ENCODE data around the gene PDE4B.
"Not testable (repeated sequence)": the region's sequence is repeated elsewhere in the genome, so short reads cannot be mapped to it uniquely, and the experiment has no call there.

Gene PDE4B

DNA sequence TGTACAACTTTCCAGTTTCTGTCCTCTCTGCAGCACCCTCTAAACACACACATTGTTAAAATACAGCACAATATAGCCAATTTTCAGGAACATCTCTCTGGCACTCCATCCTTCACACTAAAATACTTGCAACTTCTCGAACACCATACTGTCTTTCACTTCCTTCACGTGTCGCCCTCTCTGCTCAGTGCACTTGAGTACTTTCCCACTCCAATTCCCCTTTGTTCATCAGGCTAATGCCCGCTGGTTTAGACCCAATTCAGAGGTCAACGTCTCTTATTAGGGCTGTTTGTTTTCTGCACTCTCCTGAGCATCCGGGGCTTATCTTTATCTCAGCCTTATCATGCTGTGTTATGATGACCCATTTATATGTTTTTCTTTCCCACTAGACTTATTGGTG, 503.1 kb downstream of the PDE4B start:
- in situ Hi-C loops (cut with HindIII; ENCODE audit: low sequenced_read_pairs), result no loop called here

DNA sequence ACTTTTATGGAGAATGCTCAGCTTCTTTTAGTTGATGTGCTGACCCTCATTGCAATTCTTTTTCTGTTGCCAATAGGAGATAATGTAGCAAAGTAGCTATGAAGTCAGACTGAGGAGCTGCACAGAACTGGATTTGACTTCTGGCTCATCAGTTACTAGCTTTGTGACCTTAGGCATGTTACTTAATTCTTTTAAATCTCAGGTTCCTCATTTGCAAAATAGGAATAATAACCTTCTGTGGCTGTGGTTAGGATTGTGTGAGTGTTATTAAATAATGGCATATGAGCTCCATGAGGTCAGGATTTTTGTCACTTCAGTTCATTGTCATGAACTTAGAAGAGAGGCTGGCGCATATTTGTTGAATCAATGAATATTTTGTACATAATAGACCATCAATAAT, 503.7 kb downstream of the PDE4B start:
- in situ Hi-C loops (cut with HindIII; ENCODE audit: low sequenced_read_pairs), result no loop called here

DNA sequence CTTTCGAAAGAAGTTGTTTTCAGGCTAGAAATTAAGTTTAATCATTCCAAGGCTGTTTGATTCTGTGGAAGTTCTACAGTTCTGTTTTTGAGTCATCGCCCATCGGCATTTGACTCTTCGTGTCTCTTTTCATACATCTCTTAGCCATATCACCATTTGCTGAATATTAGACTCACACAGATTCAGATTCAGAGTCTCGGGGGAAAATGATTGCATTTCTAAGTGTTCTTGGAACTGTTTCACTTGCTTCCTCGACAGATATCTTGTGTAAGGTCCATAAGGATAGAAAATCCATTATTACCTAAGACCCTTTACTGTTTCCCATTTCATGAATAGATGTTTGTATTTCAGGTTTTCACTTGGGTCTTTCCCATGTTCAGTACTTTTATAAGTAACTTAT, 504.3 kb downstream of the PDE4B start:
- in situ Hi-C loops (cut with HindIII; ENCODE audit: low sequenced_read_pairs), result no loop called here

DNA sequence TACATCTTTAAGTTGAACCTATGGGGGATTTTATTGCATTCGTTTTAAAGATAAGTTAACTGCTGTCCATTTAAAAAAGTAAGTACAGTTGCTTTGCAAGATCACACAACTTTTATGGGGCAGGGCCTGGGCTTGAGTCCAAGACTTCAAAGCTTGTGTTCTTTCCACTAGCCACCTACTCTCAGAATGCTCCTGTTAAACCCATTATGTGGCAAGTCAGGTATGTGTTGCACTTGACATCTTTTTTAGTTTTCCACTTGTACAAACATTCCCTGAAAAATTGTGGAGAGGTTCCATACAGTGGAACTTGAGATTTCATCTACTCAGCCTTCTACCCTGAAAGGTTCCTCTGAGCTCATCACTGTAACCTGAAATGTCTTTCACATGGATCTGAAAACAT, 505.8 kb downstream of the PDE4B start:
- in situ Hi-C loops (cut with HindIII; ENCODE audit: low sequenced_read_pairs), result no loop called here

DNA sequence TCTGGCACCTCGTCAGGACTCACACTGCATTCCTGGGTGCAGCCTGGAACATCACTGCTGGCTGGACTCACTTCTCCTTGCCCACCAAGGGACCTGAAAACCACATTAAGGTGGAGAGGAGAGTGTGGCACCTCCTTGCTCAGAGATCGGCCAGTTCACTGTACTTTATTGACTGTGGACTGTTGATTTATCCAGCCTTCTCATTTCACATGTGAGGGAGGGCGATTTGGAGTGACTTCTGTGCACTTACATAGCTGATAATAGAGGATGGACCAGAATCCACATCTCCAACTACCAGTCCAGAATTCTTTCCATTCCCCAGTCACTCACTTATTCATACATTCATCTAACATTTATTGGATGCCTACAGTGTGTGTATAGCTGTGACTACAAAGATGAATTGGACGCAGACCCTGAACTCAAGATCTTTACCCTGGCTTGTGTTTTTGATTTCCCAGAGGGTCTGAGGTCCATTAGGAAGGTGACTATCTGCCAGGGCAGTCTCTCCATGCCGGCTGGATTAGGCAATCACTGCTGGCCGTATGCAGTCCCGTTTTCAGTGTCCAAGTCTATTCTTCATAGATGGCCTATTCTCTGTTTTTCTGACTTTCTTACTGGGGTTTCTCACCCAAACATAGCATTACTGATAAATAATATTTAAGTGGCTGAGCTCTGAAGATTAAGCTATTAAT, 507.7 kb downstream of the PDE4B start:
- in situ Hi-C loops (cut with HindIII; ENCODE audit: low sequenced_read_pairs), result no loop called here

DNA sequence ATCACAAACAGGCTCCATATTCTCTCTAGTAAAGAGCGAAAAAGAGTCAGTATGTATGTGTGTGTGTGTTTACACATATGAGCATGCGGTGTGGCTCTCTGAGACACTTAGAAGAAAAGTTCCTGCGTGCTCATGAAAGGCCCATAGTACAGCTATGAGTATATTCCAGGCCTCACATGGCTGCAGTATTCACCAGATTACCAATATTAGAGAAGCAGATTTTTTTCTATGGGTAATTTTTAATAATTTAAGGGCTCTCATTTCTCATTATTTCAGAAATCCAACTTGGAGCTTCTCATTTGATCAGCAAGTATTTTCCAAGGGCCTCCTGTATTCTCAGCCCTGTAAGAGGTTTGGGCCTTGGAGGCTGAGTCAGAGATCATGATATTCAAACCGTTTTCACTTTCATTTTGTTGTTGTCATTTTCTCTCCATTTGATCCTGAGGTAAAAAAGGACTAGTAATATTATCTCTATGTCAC, 508.3 kb downstream of the PDE4B start:
- in situ Hi-C loops (cut with HindIII; ENCODE audit: low sequenced_read_pairs), result no loop called here

DNA sequence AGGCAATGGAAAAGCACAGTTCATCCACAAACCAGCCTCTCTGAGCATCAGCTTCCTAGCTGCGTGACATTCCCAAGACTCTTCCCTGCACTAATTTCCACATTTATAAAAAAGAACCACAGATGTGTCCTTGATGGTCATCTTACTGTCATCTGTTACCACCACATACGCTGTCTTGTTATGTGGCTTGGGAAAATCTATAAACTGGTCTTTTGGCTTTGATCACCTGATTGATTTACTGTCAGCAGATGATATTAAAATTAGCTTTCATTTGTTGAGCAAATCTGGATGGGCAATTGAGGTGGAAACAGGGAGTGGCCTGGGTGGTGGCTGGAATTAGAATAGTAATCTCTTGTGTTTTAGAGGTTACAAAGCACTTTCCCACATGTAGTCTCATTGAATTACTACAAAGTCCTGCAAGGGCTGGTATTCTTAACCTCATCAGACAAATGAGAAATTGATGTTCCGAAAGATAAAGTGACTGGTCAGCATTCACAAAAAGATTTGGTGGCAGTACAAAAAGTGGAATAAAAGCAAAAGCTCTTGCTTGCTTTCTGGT, 509.6 kb downstream of the PDE4B start:
- in situ Hi-C loops (cut with HindIII; ENCODE audit: low sequenced_read_pairs), result no loop called here

DNA sequence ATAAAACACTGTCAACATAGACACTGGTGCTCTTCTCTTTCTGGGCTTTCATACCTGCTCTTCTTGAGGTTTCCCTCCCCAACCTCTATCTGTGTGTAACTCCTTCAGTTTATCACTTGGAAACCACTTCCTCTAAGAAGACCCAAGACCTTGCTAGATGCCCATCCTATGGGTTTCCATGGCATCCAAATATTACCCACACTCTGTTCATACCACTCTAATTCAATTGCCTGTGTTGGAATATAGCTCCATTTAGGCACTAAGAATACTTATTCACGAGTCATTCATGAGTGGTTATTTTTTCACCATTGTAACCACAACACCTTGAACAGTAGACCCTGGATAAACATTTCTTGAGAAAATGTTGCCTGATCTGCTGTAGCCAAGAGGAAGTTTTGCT, 510.1 kb downstream of the PDE4B start:
- in situ Hi-C loops (cut with HindIII; ENCODE audit: low sequenced_read_pairs), result no loop called here

DNA sequence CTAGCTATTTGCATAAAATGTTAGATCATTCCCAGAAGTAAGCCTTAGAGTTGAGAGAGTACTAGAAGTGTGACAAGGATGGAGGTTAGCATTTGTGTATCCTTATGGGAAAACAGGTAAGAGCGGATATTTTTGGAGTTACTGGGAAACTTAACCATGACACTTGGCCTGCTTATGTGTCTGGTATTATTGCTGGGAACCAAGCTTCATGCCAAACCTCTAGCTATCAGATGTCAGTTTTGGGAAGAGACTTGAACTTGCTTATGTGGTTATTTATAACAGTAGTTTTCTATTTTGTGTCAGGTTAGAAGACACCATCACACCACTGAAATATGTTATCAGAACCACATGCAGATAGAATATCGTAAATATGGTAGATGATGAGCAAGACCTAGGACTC, 511.0 kb downstream of the PDE4B start:
- in situ Hi-C loops (cut with HindIII; ENCODE audit: low sequenced_read_pairs), result no loop called here

DNA sequence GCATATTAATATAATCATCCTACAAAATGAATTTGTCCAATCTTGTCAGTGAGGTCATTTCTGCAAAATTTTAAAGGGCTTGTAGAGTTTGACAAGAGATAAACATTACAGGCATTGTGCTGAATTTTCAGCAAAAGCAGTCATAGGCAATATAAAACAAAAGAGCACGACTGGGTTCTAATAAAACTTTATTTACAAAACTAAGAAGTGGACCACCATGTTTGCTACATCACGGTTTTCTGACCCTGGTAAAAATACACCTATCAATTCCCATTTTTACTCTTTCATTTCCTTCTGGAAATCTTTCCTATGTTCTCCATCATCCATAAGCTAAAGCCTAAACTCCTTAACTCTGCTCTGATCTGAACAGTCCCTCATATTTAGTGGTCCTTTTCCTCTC, 511.4 kb downstream of the PDE4B start:
- in situ Hi-C loops (cut with HindIII; ENCODE audit: low sequenced_read_pairs), result no loop called here

DNA sequence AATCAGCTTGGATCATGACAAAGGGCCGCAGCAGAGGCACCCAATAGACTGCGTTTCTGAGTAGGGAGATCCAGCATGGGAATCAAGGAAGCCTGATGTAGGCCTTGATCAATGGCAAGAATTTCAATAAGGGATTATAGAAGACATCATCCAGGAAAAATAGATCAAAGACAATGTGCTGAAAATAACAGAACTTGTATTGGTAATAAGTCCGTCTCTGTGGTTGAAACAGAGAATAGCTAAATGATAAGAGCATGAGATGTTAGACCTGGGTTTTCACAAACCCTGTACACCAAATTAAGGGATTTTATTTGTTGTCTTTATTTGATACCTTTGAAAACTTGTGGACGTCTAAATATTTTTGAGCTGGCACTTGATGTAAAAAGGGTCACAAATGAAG, 513.2 kb downstream of the PDE4B start:
- in situ Hi-C loops (cut with HindIII; ENCODE audit: low sequenced_read_pairs), result no loop called here

DNA sequence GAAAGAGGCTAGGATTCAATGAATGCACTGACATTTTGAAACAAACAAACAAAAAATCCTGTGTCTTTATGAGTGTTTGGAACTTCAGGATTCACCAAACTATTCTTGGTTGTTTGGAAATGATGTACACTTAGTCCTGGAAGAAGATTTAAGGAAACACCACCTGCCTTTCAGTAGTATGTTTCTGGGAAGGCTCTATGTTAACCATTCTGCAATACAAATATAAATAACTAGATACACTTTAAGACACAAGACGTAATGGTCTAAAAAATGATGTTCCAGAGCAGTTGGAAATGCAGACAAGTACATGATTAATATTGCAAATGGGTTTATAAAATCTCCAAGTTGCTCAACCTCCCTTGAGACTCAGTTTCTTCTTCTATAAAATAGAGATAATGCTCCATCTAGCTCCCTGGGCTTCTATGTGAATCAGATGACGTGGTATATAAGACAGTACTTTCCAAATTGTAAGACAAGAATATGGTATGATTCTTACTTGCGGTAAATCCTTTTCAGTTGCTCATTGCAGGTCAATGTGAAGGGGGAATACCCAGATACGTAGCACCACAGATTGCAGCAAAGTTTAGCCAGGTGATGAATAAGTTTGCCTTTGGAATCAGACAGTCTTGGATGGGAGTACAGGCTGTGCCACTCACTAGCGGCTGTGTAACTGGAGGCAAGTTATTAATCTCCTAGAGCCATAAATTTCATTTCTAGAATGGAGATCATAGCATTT, 516.5 kb downstream of the PDE4B start:
- in situ Hi-C loops (cut with HindIII; ENCODE audit: low sequenced_read_pairs), result no loop called here

DNA sequence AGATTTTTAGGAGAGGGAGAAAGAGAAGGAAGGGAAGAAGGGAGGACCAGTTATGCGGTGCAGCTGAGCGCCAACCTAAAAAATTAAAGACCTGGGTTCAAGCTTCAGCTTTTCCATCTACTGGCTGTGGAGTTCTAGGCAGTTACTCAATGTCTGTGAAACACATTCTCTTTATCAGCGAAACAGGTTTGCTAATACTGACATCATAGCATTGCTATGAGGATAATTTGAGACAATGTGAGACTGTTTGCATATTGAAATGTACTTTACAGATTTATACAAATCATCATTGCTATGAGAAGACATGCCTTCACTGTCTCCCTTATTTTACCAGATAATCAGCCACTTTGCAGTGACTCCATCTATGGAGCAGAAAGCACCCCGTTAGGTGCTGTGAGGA, 518.4 kb downstream of the PDE4B start:
- in situ Hi-C loops (cut with HindIII; ENCODE audit: low sequenced_read_pairs), result no loop called here

DNA sequence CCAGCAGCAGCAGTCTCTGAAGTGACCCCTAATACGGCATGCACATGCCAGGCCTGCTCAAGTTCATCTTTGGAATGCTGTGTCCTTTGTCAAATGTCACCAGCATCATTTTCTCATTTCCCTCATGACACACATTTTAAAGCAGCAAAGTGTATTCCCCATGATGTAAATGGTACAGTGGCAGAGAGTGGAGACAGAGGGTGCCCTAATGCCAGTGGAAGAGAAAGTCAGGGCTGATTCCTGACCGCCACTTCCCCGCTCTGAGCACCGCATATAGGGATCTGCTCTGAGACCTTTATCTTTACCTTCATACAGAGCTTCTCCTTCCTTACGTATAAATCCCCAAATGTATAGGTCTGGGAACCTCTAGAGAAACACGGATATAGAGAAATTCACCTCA, 518.9 kb downstream of the PDE4B start:
- in situ Hi-C loops (cut with HindIII; ENCODE audit: low sequenced_read_pairs), result no loop called here

DNA sequence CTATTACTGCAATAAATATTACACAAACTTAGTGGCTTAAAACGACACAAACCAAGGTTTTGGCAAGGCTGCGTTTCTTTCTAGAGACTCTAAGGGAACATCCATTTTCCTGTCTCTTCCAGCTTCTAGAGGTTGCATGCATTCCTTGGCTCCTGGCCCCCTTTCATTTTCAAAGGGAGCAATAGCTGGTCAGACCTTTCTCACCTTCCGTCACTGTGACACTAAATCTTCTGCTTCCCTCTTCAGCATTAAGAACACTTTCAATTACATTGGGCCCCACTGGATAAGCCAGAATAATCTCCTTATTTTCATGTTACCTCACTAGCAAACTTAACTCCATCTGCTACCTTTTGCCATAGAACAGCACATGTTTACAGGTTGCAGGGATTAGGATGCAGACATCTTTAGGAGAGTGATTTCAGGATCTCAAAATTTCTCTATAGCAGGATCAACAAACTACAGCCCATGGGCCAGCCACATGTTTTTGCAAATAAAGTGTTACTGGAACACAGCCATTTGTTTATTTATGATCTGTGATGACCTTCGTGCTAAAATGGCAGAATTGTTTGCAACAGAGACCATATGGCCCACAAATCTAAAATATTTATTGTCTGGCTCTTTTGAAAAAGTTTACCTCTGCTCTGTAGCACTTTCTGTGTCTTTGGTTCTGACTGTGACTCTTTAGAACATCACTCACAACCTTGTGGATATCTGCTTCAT, 519.7 kb downstream of the PDE4B start:
- in situ Hi-C loops (cut with HindIII; ENCODE audit: low sequenced_read_pairs), result no loop called here

DNA sequence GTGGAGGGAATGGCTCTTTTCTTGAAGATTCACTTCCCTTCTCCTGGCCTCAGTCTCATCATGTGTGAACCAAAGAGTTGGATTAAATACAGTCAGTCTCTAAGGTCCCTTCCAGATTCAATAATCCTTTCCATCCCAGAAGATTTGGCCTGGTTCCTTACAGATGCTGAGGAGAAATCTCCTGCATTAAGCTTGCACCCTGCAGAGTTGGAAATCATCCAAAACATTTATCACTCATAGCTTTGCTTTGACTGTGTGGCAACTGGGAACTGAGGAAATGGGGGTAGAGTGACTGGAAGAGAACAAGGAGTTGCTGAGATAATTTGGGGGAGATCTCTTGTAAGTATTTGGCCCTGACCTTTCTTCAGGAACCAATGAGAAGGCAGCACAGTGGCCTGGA, 520.7 kb downstream of the PDE4B start:
- in situ Hi-C loops (cut with HindIII; ENCODE audit: low sequenced_read_pairs), result no loop called here

DNA sequence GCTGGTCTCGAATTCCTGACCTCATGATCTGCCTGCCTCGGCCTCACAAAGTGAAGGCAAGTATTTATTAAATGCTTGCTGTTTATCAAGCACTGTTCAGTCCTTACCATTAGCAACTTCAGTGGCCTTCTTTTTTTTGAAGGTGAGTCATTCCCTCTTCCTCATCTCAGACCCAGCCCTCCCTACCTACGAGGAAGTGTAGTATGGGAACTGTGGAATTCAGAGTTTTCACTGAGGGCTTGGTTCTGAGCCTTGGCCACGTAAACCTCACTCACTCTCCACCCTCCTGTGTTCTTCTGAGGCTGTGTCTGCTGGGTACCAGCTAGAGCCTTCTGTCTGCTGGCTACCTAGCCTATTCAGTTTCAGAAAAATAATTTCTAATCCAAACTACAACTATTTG, 523.0 kb downstream of the PDE4B start:
- in situ Hi-C loops (cut with HindIII; ENCODE audit: low sequenced_read_pairs), result no loop called here

DNA sequence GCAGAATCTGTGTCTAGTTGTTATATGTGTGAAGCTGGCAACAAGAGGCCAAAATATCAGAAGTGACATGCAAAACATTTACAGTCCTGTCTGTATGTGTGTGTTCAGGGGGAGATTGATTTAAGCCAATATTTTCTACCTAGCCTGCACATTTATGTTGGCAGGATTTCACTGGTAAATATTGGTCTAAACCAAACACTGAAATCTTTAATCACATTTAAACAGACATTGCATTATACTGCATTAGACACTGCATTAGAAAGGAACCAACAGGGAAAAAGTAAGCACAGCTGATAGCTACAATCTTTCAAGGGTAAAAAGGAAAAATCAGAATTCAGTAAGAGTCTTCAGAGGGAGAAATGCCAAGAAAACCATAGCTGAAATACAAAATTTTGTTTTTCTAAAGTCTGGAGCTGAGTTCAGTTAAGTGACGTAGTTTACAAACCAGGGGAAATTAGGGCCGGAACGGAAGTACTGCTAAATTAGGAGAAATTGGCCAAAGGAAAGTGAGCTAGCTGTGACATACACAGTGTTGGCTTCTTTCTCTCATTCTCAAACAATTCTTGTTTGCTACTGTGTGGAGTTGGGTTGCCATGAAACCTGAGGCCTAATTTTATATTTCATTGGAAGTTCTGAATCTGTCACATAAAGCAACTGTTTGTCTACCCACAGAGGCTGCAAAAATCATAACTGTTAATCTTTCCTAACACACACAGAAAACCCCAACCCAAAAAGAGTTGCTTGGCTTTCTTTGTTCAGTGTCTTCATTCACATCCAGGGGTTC, 524.0 kb downstream of the PDE4B start:
- in situ Hi-C loops (cut with HindIII; ENCODE audit: low sequenced_read_pairs), result no loop called here

DNA sequence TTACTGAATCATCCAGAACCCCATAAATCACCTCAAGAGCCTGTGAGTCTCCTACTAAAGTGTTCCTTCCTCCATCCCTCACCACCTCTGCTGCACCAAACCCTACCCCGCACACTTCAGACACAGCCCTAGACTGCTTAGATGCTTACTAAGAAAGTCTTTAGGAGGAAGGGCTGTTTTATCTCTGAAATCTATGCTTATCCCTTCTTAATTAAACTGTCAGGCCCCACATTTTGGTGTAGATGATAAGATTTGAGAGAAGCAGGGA, 524.5 kb downstream of the PDE4B start:
- in situ Hi-C loops (cut with HindIII; ENCODE audit: low sequenced_read_pairs), result no loop called here

DNA sequence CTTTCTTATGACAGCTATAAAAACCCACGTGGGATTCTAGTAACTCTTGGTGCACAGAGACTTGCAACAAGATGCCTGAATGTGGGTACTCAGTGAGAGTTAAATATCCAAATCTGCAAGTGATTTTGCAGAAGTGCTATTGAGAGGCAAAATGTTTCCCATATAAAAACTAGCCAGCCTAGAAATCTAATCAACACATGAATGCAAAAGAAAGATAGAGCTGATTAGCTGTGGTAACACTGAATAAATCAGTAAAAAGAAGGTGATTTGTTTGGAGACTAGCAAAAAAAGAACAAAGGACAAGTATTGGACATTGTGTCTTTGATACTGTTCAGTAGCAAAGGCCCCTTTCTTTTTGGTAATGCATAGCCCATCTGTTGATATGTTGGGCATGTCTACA, 527.5 kb downstream of the PDE4B start:
- in situ Hi-C loops (cut with HindIII; ENCODE audit: low sequenced_read_pairs), result no loop called here

DNA sequence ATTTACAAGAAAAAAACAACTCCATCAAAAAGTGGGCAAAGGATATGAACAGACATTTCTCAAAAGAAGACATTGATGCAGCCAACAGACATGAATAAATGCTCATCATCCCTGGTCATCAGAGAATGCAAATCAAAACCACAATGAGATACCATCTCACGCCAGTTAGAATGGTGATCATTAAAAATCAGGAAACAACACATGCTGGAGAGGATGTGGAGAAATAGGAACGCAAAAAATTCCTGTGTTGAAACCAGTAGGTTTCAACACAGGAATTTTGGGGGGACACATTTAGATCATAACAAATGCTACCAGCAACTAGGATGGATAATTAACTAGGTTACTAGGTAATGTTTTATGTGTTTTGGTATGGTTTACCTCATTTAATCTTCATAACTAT, 529.8 kb downstream of the PDE4B start:
- in situ Hi-C loops (cut with HindIII; ENCODE audit: low sequenced_read_pairs), result not testable (repeated sequence)
